A549 (cell line): ENCODE results near the gene SMG9. TPM values are rescaled to one million over a fixed set of nuclear protein-coding genes. Genes with fewer than 3 reads are reported as not detected.

Experiments
- ATAC-seq, 2 experiments: fragments of 200-7000 bp in 1 of 2; fragments of >200 bp in 1 of 2; cut with Nextera tagmentation in 1 of 2; cut with Tn5 transposase in 1 of 2; 3 replicates each; pipeline versions ENCODE4 v1.8.0 to v1.9.1; 2018 to 2020; ENCODE audit warnings: mild to moderate bottlenecking in 1 of 2, moderate library complexity in 1 of 2
- CTCF ChIA-PET: fragments of 300-600 bp; sonication (Branson Sonifier 250); formaldehyde crosslinking; extraction: SDS; loops from one replicate; lab custom pipeline; 2021; ENCODE audit warnings: antibody characterized with exemption, inconsistent platforms; lab: Yijun Ruan, JAX
- POLR2A ChIA-PET: fragments of 350-600 bp; formaldehyde crosslinking; extraction: SDS; loops from one replicate; lab custom pipeline; 2021; ENCODE audit warnings: antibody characterized with exemption, inconsistent platforms; lab: Yijun Ruan, JAX
- DNase-seq, 2 experiments: peaks; one replicate each; pipeline versions ENCODE4 v3.0.0 to v3.0.0-alpha.2; 2011 to 2016; ENCODE audit warnings: low read depth in 1 of 2, low spot score in 1 of 2
- FAIRE-seq: peaks from 2 replicates; lab custom pipeline; 2011; peaks lifted over from hg19 to GRCh38; lab: Jason Lieb, UNC
- H3K27ac ChIP-seq, 2 experiments: fragments of >200 bp; sonication (Bioruptor Twin); formaldehyde crosslinking; 3 replicates each; pipeline ENCODE4 v1.5.1; 2016 to 2017
- H3K4me1 ChIP-seq: fragments of >200 bp; sonication (Bioruptor Twin); formaldehyde crosslinking; 3 replicates; pipeline ENCODE4 v1.6.1; 2016
- H3K4me2 ChIP-seq: fragments of >200 bp; sonication (Bioruptor Twin); formaldehyde crosslinking; 3 replicates; pipeline ENCODE4 v1.6.1; 2016
- H3K4me3 ChIP-seq: fragments of >200 bp; sonication (Bioruptor Twin); formaldehyde crosslinking; 3 replicates; pipeline ENCODE4 v1.5.1; 2016
- H3K9me3 ChIP-seq: fragments of >200 bp; sonication (Bioruptor Twin); formaldehyde crosslinking; 3 replicates; pipeline ENCODE4 v1.6.1; 2016
- BHLHE40 ChIP-seq: IDR thresholded peaks from 2 replicates; pipeline ENCODE4 v1.6.1; 2012; ENCODE audit warnings: low read depth, low read length, inconsistent platforms
- CBX2 ChIP-seq: fragments of 200-600 bp; sonication (generic); IDR thresholded peaks from 2 replicates; pipeline ENCODE4 v1.6.1; 2016; ENCODE audit warnings: low read depth, mild to moderate bottlenecking, borderline replicate concordance
- CEBPB ChIP-seq, 2 experiments: fragments of >200 bp in 1 of 2; sonication (Bioruptor Twin) in 1 of 2; formaldehyde crosslinking in 1 of 2; IDR thresholded peaks; 2 replicates each; pipeline ENCODE4 v1.6.1; 2012 to 2016
- EHMT2 ChIP-seq: fragments of 200-600 bp; sonication (generic); IDR thresholded peaks from 2 replicates; pipeline ENCODE4 v1.6.1; 2016; ENCODE audit warnings: antibody characterized with exemption, low read depth, mild to moderate bottlenecking, moderate library complexity
- FOSB ChIP-seq: fragments of 250-450 bp; sonication (Bioruptor Pico); IDR thresholded peaks from 2 replicates; pipeline ENCODE4 v1.5.0; 2020; ENCODE audit warnings: mild to moderate bottlenecking, moderate library complexity
- GATA3 ChIP-seq: IDR thresholded peaks from 2 replicates; pipeline ENCODE4 v1.6.1; 2012; ENCODE audit warnings: borderline replicate concordance
- HDAC2 ChIP-seq: fragments of 200-600 bp; sonication (generic); IDR thresholded peaks from 2 replicates; pipeline ENCODE4 v1.6.1; 2016
- JUN ChIP-seq, 2 experiments: fragments of >200 bp; sonication (Bioruptor Twin); formaldehyde crosslinking; IDR thresholded peaks; 2 replicates in 1 of 2; 3 replicates in 1 of 2; pipeline ENCODE4 v1.6.1; 2016 to 2017
- JUNB ChIP-seq: fragments of >200 bp; sonication (Bioruptor Twin); formaldehyde crosslinking; IDR thresholded peaks from 2 replicates; pipeline ENCODE4 v1.6.1; 2016
- KDM5A ChIP-seq: fragments of 200-600 bp; sonication (generic); IDR thresholded peaks from 2 replicates; pipeline ENCODE4 v1.6.1; 2016; ENCODE audit warnings: antibody characterized with exemption, mild to moderate bottlenecking
- MYC ChIP-seq: IDR thresholded peaks from 2 replicates; pipeline ENCODE4 v1.6.1; 2012; ENCODE audit warnings: mild to moderate bottlenecking, inconsistent platforms, low read length, improper control_type of control experiment, borderline replicate concordance
- POLR2A ChIP-seq: IDR thresholded peaks from 2 replicates; pipeline ENCODE4 v1.6.1; 2012; ENCODE audit warnings: mild to moderate bottlenecking, low read length
- POLR2AphosphoS2 ChIP-seq: conservative IDR thresholded peaks from 2 replicates; pipeline ENCODE4 v1.6.1; 2012; ENCODE audit warnings: low read length, improper control_type of control experiment, inconsistent platforms
- RFX5 ChIP-seq: fragments of 450-650 bp; IDR thresholded peaks from 2 replicates; pipeline ENCODE4 v1.7.1; 2014; ENCODE audit warnings: antibody characterized with exemption, mild to moderate bottlenecking, moderate library complexity
- ZC3H11A ChIP-seq: fragments of 450-650 bp; IDR thresholded peaks from 2 replicates; pipeline ENCODE4 v1.6.1; 2014; ENCODE audit warnings: antibody characterized with exemption, mild to moderate bottlenecking
- ZNF302 ChIP-seq: fragments of 250-450 bp; sonication (Bioruptor Pico); IDR thresholded peaks from 2 replicates; pipeline ENCODE4 v1.9.0; 2021; ENCODE audit warnings: inconsistent platforms, mild to moderate bottlenecking, moderate library complexity
- WGBS: methylation state at CpG from one replicate; pipeline ENCODE4 v1.1.6; 2017; ENCODE audit errors: missing lambda C conversion rate; 5-methylcytosine and 5-hydroxymethylcytosine counted together
- polyA plus RNA-seq, 4 experiments: library from polyadenylated mRNA; depleted of rRNA in 3 of 4; stranded (reverse); fragments of >200 nt; fragmentation: RNase III in 1 of 4; extraction: RNeasy Plus Mini Kit Qiagen cat#74134 plus additional on column Dnase treatment in 1 of 4; gene quantifications; 2 replicates in 3 of 4; 3 replicates in 1 of 4; pipeline ENCODE4 v1.2.3, GENCODE V29; 2011 to 2017
- TF ChIP-seq, protein P1 (sequence below): fragments of 450-650 bp; IDR thresholded peaks from 2 replicates; pipeline ENCODE4 v1.6.1; 2014; ENCODE audit warnings: antibody characterized with exemption
- TF ChIP-seq, protein P2 (sequence below): fragments of >200 bp; sonication (Bioruptor Twin); formaldehyde crosslinking; IDR thresholded peaks from 3 replicates; pipeline ENCODE4 v1.6.1; 2016
- TF ChIP-seq, protein P3 (sequence below): fragments of >200 bp; sonication (Bioruptor Twin); formaldehyde crosslinking; IDR thresholded peaks from 2 replicates; pipeline ENCODE4 v1.6.1; 2016
- TF ChIP-seq, protein P4 (sequence below): IDR thresholded peaks from 2 replicates; pipeline ENCODE4 v1.6.1; 2012; ENCODE audit warnings: low read depth, borderline replicate concordance
- TF ChIP-seq, protein P5 (sequence below): fragments of >200 bp; sonication (Bioruptor Twin); formaldehyde crosslinking; IDR thresholded peaks from 3 replicates; pipeline ENCODE4 v1.5.1; 2016
- TF ChIP-seq, protein P6 (sequence below): fragments of 150-350 bp; IDR thresholded peaks from 2 replicates; pipeline ENCODE4 v1.6.1; 2014; ENCODE audit warnings: low read depth, mild to moderate bottlenecking, low read length
- TF ChIP-seq, protein P7 (sequence below): IDR thresholded peaks from 2 replicates; pipeline ENCODE4 v1.6.1; 2012

SMG9 gene
- polyA plus RNA-seq, 2 of the 4 experiments (the other 2 are of a cell fraction): 14.2 to 44.2 TPM

DNA sequence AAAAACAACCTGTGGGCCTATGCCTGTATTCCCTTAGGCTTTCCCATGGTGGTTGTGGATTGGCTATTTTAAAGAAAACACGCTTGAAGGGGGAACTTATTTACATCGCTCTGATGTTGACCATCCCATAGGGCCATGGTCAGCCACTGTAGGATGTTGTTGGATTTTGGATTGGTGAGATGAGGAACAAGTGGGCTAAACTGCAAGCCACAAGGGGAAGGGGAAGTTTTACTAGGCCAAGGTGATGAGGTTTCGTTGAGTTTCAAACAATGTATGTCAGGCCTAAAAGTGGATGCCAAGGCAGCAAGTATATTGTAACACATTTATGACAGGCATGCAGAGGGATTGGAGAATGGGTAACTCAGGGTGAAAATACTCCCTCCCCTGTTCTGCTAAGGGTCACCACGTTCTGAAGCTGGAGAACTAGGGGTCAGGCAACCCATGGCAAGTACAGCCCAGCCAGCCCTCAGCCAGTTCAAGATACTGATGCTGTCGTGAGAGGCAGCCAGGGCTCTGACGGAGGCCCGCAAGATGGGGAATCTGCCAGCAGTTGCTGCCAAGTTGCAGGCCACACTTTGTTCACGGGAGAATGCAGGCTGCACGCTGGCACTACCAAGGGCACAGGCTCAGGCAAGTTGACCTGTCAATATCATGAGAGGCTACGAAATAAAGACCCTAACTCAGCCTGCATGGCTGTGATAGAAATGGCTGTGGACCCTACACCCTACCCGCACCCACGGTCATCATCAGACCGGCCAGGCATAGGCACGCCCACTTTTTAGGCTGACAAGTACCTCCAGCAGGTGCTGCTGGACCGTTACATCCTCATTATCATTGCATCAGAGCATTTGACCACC lies 27.8 kb downstream of the SMG9 start:
- ChIA-PET CTCF (interaction anchor here (0.8 to 2.2 kb wide), 8 partner anchors 10 to 112 kb away, joined by 3 to 7 read pairs (median 4); partner anchors contain the start of gene PLAUR), POLR2A (interaction anchor here (0.7 to 1.3 kb wide), 2 partner anchors 38 to 59 kb away, joined by 3 read pairs; no protein-coding TSS in a partner anchor)
- ATAC-seq (peak in 1 of 2 experiments; percentile 14; a peak in 4 of 6 replicates), DNase-seq (no peak), FAIRE-seq (no peak)
- H3K27ac ChIP-seq: no peak overlapping the region
- 0 out of 5 replicates have a peak, but pooled peaks of 1 of the 2 experiments have one; percentile 1 for TF ChIP-seq JUN (IDR thresholded peaks at IDR 0.05)
- 0 out of 2 replicates have a peak, but pooled peaks have one; percentile 73 for TF ChIP-seq POLR2AphosphoS2
- no peak for TF ChIP-seq KDM5A
- 92% methylated on average over 15 of the region's 15 CpGs for WGBS
- no peak overlapping the region for H3K4me3 ChIP-seq
- H3K9me3 ChIP-seq: no peaks in the 10 kb centered on the region
- H3K4me2 ChIP-seq: no peak overlapping the region
- no peaks in the 10 kb centered on the region for H3K4me1 ChIP-seq

DNA sequence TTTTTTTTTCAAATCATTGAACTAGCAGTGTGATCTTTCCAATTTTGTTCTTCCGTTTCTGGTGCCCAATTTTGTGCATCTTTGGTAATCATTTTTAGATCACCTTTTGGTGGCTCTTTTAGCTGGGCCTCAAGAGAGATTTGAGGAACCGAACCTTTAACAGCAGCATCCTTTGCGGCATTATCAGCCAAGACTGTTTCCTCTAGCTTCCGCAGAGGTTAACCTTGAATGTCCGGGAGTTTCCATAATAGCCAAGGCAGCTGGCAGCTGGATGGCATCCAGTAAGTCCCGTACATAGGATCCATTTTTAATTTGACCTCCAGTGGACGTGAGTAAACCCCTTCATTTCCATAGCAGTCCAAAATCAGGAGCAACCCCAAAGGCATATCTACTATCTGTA lies 29.3 kb downstream of the SMG9 start:
- DNase-seq (no peak), FAIRE-seq (no peak), ATAC-seq (no peak)
- Histone ChIP-seq H3K9me3 (no peaks in the 10 kb centered on the region), H3K4me3 (no peak overlapping the region), H3K4me2 (no peak overlapping the region), H3K27ac (no peak overlapping the region), H3K4me1 (no peaks in the 10 kb centered on the region)
- CTCF ChIA-PET: interaction anchor here (0.7 to 2.2 kb wide), 9 partner anchors 9 to 563 kb away, joined by 3 to 11 read pairs (median 5); partner anchors contain the start of genes IRGC and PLAUR
- POLR2A ChIA-PET: interaction anchor here (0.6 to 1.4 kb wide), 6 partner anchors 26 to 1436 kb away, joined by 3 to 8 read pairs (median 4); no protein-coding TSS in a partner anchor
- TF ChIP-seq, protein P1, sequence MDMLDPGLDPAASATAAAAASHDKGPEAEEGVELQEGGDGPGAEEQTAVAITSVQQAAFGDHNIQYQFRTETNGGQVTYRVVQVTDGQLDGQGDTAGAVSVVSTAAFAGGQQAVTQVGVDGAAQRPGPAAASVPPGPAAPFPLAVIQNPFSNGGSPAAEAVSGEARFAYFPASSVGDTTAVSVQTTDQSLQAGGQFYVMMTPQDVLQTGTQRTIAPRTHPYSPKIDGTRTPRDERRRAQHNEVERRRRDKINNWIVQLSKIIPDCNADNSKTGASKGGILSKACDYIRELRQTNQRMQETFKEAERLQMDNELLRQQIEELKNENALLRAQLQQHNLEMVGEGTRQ: no peak
- TF ChIP-seq, protein P2, sequence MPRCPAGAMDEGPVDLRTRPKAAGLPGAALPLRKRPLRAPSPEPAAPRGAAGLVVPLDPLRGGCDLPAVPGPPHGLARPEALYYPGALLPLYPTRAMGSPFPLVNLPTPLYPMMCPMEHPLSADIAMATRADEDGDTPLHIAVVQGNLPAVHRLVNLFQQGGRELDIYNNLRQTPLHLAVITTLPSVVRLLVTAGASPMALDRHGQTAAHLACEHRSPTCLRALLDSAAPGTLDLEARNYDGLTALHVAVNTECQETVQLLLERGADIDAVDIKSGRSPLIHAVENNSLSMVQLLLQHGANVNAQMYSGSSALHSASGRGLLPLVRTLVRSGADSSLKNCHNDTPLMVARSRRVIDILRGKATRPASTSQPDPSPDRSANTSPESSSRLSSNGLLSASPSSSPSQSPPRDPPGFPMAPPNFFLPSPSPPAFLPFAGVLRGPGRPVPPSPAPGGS: no peak
- TF ChIP-seq, protein P3, sequence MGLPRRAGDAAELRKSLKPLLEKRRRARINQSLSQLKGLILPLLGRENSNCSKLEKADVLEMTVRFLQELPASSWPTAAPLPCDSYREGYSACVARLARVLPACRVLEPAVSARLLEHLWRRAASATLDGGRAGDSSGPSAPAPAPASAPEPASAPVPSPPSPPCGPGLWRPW: no peak
- no peak for TF ChIP-seq RFX5
- TF ChIP-seq CBX2: no peak
- TF ChIP-seq BHLHE40: no peak
- TF ChIP-seq, protein P4, sequence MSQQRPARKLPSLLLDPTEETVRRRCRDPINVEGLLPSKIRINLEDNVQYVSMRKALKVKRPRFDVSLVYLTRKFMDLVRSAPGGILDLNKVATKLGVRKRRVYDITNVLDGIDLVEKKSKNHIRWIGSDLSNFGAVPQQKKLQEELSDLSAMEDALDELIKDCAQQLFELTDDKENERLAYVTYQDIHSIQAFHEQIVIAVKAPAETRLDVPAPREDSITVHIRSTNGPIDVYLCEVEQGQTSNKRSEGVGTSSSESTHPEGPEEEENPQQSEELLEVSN: no peak
- no peak for TF ChIP-seq EHMT2
- TF ChIP-seq, protein P5, sequence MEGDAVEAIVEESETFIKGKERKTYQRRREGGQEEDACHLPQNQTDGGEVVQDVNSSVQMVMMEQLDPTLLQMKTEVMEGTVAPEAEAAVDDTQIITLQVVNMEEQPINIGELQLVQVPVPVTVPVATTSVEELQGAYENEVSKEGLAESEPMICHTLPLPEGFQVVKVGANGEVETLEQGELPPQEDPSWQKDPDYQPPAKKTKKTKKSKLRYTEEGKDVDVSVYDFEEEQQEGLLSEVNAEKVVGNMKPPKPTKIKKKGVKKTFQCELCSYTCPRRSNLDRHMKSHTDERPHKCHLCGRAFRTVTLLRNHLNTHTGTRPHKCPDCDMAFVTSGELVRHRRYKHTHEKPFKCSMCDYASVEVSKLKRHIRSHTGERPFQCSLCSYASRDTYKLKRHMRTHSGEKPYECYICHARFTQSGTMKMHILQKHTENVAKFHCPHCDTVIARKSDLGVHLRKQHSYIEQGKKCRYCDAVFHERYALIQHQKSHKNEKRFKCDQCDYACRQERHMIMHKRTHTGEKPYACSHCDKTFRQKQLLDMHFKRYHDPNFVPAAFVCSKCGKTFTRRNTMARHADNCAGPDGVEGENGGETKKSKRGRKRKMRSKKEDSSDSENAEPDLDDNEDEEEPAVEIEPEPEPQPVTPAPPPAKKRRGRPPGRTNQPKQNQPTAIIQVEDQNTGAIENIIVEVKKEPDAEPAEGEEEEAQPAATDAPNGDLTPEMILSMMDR: no peak
- no peak for TF ChIP-seq HDAC2
- no peak for TF ChIP-seq POLR2A
- no peak for TF ChIP-seq MYC
- TF ChIP-seq ZNF302 (CRISPR knock-in tag): no peak
- TF ChIP-seq FOSB (CRISPR knock-in tag): no peak
- TF ChIP-seq, protein P6, sequence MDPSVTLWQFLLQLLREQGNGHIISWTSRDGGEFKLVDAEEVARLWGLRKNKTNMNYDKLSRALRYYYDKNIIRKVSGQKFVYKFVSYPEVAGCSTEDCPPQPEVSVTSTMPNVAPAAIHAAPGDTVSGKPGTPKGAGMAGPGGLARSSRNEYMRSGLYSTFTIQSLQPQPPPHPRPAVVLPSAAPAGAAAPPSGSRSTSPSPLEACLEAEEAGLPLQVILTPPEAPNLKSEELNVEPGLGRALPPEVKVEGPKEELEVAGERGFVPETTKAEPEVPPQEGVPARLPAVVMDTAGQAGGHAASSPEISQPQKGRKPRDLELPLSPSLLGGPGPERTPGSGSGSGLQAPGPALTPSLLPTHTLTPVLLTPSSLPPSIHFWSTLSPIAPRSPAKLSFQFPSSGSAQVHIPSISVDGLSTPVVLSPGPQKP: no peak
- TF ChIP-seq ZC3H11A: no peak
- TF ChIP-seq JUNB: no peak
- no peak for TF ChIP-seq GATA3
- TF ChIP-seq, protein P7, sequence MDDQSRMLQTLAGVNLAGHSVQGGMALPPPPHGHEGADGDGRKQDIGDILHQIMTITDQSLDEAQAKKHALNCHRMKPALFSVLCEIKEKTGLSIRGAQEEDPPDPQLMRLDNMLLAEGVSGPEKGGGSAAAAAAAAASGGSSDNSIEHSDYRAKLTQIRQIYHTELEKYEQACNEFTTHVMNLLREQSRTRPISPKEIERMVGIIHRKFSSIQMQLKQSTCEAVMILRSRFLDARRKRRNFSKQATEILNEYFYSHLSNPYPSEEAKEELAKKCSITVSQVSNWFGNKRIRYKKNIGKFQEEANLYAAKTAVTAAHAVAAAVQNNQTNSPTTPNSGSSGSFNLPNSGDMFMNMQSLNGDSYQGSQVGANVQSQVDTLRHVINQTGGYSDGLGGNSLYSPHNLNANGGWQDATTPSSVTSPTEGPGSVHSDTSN: no peak
- TF ChIP-seq CEBPB (IDR thresholded peaks at IDR 0.05): no peak
- 78% methylated on average over 7 of the region's 7 CpGs for WGBS
